ENCODE measurements around the gene EGFL7. TPM values are rescaled to one million over a fixed set of nuclear protein-coding genes. Genes with fewer than 3 reads are reported as not detected.

The EGFL7 gene
- total RNA-seq, 1 donor: 2.1 TPM

- H3K9me3 ChIP-seq (ENCODE audit: low read depth, low read length): no peaks in the 10 kb centered on the region
- H3K4me3 ChIP-seq (ENCODE audit: low read length): no peak overlapping the region
- peaks cover 39% of the 10 kb centered on the region for H3K4me1 ChIP-seq (ENCODE audit: insufficient read depth, low read length)
- peaks cover 26% of the 10 kb centered on the region for H3K27me3 ChIP-seq (ENCODE audit: insufficient read depth, low read length)
These were observed 16.6 kb upstream of the EGFL7 start for GRCh38 chr9:136645903-136646754.

DNA sequence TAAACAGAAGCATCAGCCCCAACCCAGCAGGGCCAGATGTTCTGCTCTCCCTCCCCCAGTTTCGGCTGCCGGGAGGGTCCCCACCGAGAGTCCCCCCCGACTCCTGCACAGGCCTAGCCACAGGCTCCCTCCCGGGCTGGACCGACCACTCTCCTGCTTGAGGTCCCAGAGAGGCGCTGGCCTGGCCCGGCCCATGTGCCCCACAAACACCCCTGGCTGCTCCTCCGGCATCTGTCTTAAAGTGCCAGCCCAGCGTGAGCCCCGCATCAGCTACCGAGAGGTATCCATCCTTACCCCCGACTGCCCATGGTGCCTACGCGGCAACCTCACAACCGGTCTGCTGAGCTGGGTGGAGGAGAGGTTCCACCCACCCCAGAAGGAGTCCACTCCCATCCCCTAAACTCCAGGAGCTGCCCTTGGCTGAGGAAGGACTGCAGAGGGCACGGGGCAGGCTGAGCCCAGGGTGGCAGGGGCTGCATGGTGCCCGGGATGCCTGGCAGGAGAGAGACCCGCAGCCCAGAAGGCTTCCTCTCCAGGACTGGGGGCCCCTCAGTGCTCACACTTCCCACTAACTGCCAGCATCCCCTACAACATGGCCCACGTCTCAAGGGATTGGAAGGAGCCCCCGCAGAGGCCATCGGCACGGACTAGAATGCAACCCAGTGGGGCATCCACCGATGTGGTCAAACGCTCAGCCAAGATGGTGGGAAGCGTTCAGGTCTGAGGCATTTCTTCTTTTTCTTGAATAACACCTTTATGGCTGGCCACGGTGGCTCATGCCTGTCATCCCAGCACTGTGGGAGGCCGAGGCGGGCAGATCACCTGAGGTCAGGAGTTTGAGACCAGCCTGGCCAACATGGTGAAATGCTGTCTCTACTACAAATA, 15.6 kb upstream of the EGFL7 start:
- H3K27me3 ChIP-seq (ENCODE audit: insufficient read depth, low read length): peaks cover 26% of the 10 kb centered on the region
- H3K9me3 ChIP-seq (ENCODE audit: low read depth, low read length): no peaks in the 10 kb centered on the region
- H3K4me3 ChIP-seq (ENCODE audit: low read length): no peak overlapping the region
- peaks cover 39% of the 10 kb centered on the region for H3K4me1 ChIP-seq (ENCODE audit: insufficient read depth, low read length)

GRCh38 chr9:136648751-136649150, 14.0 kb upstream of the EGFL7 start:
- Histone ChIP-seq H3K4me3 (ENCODE audit: low read length) (no peak overlapping the region), H3K4me1 (ENCODE audit: insufficient read depth, low read length) (peaks cover 34% of the 10 kb centered on the region), H3K27me3 (ENCODE audit: insufficient read depth, low read length) (peaks cover 21% of the 10 kb centered on the region), H3K9me3 (ENCODE audit: low read depth, low read length) (no peaks in the 10 kb centered on the region)

DNA sequence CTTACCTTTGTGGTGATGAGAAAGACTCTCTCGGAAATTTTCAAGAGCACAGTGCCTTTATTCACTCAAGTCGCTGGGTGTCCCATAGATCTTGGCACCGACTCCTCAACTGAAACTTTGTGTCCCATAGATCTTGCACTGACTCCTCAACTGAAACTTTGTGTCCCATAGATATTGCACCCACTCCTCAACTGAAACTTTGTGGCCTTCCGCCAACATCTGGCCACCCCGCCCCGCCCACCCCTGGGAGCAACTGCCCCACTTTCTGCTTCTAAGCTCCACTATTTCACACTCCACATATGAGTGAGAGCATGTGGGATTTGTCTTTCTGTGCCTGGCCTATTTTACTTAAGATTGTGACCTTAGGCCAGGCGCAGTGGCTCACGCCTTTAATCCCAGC, 12.7 kb upstream of the EGFL7 start:
- Histone ChIP-seq H3K27me3 (ENCODE audit: insufficient read depth, low read length) (peaks cover 17% of the 10 kb centered on the region), H3K4me3 (ENCODE audit: low read length) (no peak overlapping the region), H3K9me3 (ENCODE audit: low read depth, low read length) (no peaks in the 10 kb centered on the region), H3K4me1 (ENCODE audit: insufficient read depth, low read length) (peaks cover 21% of the 10 kb centered on the region)

GRCh38 chr9:136650648-136651047, 12.1 kb upstream of the EGFL7 start:
- Histone ChIP-seq H3K9me3 (ENCODE audit: low read depth, low read length) (no peaks in the 10 kb centered on the region), H3K4me3 (ENCODE audit: low read length) (no peak overlapping the region), H3K4me1 (ENCODE audit: insufficient read depth, low read length) (peaks cover 18% of the 10 kb centered on the region), H3K27me3 (ENCODE audit: insufficient read depth, low read length) (peaks cover 19% of the 10 kb centered on the region)

DNA sequence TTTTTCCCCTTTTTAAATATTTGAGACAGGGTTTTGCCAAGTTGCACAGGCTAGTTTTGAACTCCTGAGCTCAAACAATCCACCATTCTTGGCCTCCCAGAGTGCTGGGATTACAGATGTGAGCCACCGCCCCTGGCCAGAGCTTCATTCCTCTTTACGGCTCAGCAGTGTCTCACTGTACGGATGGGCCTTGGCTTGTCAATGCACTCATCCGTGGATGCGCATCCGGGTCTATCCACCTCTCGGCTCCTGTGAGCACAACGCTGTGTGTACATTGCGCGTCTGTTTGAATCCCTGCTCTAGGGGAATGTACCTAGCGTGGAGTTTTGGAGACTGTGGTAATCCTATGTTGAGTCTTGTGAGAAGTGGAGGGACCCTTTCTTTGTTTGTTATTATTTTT, 10.9 kb upstream of the EGFL7 start:
- Histone ChIP-seq H3K27me3 (ENCODE audit: insufficient read depth, low read length) (peaks cover 21% of the 10 kb centered on the region), H3K4me3 (ENCODE audit: low read length) (no peak overlapping the region), H3K9me3 (ENCODE audit: low read depth, low read length) (no peaks in the 10 kb centered on the region), H3K4me1 (ENCODE audit: insufficient read depth, low read length) (peaks cover 22% of the 10 kb centered on the region)

DNA sequence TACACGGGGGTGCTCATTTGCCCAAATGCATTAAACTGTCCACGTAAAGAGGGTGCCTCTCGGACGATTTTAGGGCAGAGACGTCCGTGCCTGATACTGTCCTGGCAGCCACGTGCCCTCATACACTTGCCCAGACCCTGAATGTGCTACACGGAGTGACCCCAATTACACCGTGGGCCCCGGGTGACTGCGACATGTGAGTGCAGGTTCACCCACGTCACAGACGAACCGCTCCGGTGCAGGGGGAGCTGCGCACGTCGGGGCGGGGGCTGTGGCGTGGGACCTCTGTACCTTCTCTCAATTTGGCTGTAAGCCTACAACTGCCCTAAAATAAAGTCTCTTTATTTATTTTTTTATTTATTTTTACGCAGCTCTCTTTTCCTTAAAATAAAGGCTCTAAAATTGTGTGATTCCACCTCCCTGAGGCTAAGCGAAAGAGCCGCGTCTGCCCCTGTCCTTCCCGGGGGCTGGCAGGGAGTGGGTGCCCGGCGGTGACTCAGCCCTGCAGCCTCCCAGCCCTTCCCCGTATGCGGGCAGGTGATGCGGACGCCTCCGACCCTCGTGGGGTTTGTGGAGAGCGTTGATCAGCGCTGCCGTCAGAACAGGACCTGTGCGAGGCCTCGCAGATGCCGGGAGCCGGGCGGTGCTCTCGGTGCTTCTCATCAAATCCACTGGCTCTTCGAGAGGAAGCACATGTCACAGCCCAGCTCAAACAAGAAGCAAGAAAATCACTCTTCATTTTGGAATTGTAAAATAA, 9.2 kb upstream of the EGFL7 start:
- H3K4me1 ChIP-seq (ENCODE audit: insufficient read depth, low read length): peaks cover 26% of the 10 kb centered on the region
- no peaks in the 10 kb centered on the region for H3K9me3 ChIP-seq (ENCODE audit: low read depth, low read length)
- H3K4me3 ChIP-seq (ENCODE audit: low read length): no peak overlapping the region
- peaks cover 32% of the 10 kb centered on the region for H3K27me3 ChIP-seq (ENCODE audit: insufficient read depth, low read length)

- Histone ChIP-seq H3K27me3 (ENCODE audit: insufficient read depth, low read length) (peaks cover 47% of the 10 kb centered on the region), H3K4me1 (ENCODE audit: insufficient read depth, low read length) (peaks cover 31% of the 10 kb centered on the region), H3K9me3 (ENCODE audit: low read depth, low read length) (no peaks in the 10 kb centered on the region), H3K4me3 (ENCODE audit: low read length) (no peak overlapping the region)
These were observed 7.7 kb upstream of the EGFL7 start for GRCh38 chr9:136654820-136655535.

- peaks cover 51% of the 10 kb centered on the region for H3K27me3 ChIP-seq (ENCODE audit: insufficient read depth, low read length)
- H3K4me1 ChIP-seq (ENCODE audit: insufficient read depth, low read length): peaks cover 31% of the 10 kb centered on the region
- H3K9me3 ChIP-seq (ENCODE audit: low read depth, low read length): no peaks in the 10 kb centered on the region
- no peak overlapping the region for H3K4me3 ChIP-seq (ENCODE audit: low read length)
These were observed 7.1 kb upstream of the EGFL7 start for GRCh38 chr9:136655536-136656182.

GRCh38 chr9:136656183-136656738, 6.5 kb upstream of the EGFL7 start:
- peaks cover 55% of the 10 kb centered on the region for H3K27me3 ChIP-seq (ENCODE audit: insufficient read depth, low read length)

GRCh38 chr9:136656795-136657611, 5.7 kb upstream of the EGFL7 start:
- Histone ChIP-seq H3K9me3 (ENCODE audit: low read depth, low read length) (no peaks in the 10 kb centered on the region), H3K27me3 (ENCODE audit: insufficient read depth, low read length) (peaks cover 55% of the 10 kb centered on the region), H3K4me3 (ENCODE audit: low read length) (no peak overlapping the region), H3K4me1 (ENCODE audit: insufficient read depth, low read length) (peaks cover 31% of the 10 kb centered on the region)

More at GRCh38 chr9:136656183-136656738, 6.5 kb upstream of the EGFL7 start:
- Histone ChIP-seq H3K4me1 (ENCODE audit: insufficient read depth, low read length) (peaks cover 31% of the 10 kb centered on the region), H3K9me3 (ENCODE audit: low read depth, low read length) (no peaks in the 10 kb centered on the region), H3K4me3 (ENCODE audit: low read length) (no peak overlapping the region)

DNA sequence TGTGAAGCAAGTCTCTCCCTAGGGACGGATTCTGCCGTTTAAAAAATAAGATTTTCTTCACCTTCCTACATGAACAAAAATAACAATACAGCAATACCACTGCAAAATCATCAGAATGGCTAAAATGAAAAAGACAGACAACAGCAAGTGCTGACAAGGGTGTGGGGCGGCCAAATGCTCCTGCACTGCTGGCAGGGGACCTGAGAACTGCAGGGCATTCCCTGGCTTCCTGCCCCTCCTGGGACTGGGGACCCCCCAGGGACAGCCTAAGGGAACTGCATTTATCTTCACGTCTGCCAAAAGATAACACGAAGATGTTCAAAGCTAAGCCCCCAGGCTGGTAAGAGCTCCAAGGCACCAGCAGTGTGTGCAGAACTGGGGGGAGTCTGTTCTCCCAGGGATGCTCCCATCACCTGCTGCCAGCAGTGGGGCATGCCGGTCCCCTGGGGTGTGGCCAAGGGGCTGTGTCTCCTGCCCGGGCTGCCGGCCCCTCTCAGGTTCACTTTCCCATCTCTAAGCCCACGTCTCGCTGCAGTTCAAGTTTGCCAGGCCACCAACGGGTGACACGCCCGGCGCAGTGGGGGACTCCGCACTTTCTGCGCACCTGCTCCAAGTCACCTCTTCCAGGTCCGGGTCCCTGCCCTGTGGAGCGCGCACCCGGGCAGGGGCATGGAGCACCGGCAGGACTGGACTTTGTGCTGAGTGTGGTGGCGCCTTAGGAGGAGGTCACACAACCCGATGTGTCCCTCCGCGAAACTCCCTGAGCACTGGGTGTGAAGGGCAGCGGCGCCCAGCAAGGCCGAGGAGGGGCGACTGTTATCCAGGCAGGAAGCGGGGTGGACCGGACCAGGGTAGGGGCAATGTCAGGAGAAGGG, 4.5 kb upstream of the EGFL7 start:
- peaks cover 64% of the 10 kb centered on the region for H3K27me3 ChIP-seq (ENCODE audit: insufficient read depth, low read length)
- H3K4me3 ChIP-seq (ENCODE audit: low read length): no peak overlapping the region
- peaks cover 31% of the 10 kb centered on the region for H3K4me1 ChIP-seq (ENCODE audit: insufficient read depth, low read length)
- no peaks in the 10 kb centered on the region for H3K9me3 ChIP-seq (ENCODE audit: low read depth, low read length)
